Neural cell (in vitro differentiated cells): ENCODE results near the gene GTF2IRD1. TPM values are rescaled to one million over a fixed set of nuclear protein-coding genes. Genes with fewer than 3 reads are reported as not detected.

ENCODE experiments used
- H2AFZ ChIP-seq: fragments of 200-600, 300-800 bp; sonication (generic), shearing (Covaris generic); 2 replicates; pipeline ENCODE4 v1.6.0; 2014; ENCODE audit warnings: low read depth, mild to moderate bottlenecking, antibody characterized with exemption, low read length, moderate library complexity
- H3F3A ChIP-seq: fragments of 200-600 bp; shearing (Covaris generic); 2 replicates; pipeline ENCODE4 v1.6.1; 2016; ENCODE audit warnings: mild to moderate bottlenecking, moderate library complexity, mixed read lengths, antibody characterized with exemption, low read length; ENCODE audit not compliant: insufficient read depth, poor library complexity, severe bottlenecking
- H3K27ac ChIP-seq: fragments of 200-600, 300-800 bp; sonication (generic), shearing (Covaris generic); 2 replicates; pipeline ENCODE4 v1.5.1; 2014; ENCODE audit warnings: mild to moderate bottlenecking, low read length, moderate library complexity
- H3K27me3 ChIP-seq: fragments of 300-800, 200-600 bp; sonication (generic), shearing (Covaris generic); 2 replicates; pipeline ENCODE4 v1.6.0; 2014; ENCODE audit warnings: mild to moderate bottlenecking, low read depth, low read length, moderate library complexity; ENCODE audit not compliant: insufficient read depth
- H3K36me3 ChIP-seq: fragments of 300-800, 200-600 bp; sonication (generic), shearing (Covaris generic); 2 replicates; pipeline ENCODE4 v1.5.1; 2014; ENCODE audit warnings: mild to moderate bottlenecking, antibody characterized with exemption, low read length, moderate library complexity; ENCODE audit not compliant: insufficient read depth
- H3K4me2 ChIP-seq: fragments of 300-800, 200-600 bp; sonication (generic), shearing (Covaris generic); 2 replicates; pipeline ENCODE4 v1.6.0; 2014; ENCODE audit warnings: mild to moderate bottlenecking, low read length
- H3K4me3 ChIP-seq: fragments of 300-800, 200-600 bp; sonication (generic), shearing (Covaris generic); 2 replicates; pipeline ENCODE4 v1.5.1; 2014; ENCODE audit warnings: mild to moderate bottlenecking, low read length, moderate library complexity
- H3K79me2 ChIP-seq: fragments of 200-600 bp; shearing (Covaris generic); replicated peaks from 2 replicates; pipeline ENCODE4 v1.6.0; 2014; ENCODE audit warnings: mild to moderate bottlenecking, low read length, moderate library complexity; ENCODE audit not compliant: insufficient read depth
- H3K9ac ChIP-seq: fragments of 300-800, 200-600 bp; sonication (generic), shearing (Covaris generic); 2 replicates; pipeline ENCODE4 v1.6.1; 2016; ENCODE audit warnings: mild to moderate bottlenecking, low read length, mixed read lengths
- H3K9me2 ChIP-seq: fragments of 200-600 bp; shearing (Covaris generic); 2 replicates; pipeline ENCODE4 v1.6.1; 2016; ENCODE audit warnings: mild to moderate bottlenecking, low read length, mixed read lengths; ENCODE audit not compliant: insufficient read depth
- H3K9me3 ChIP-seq: fragments of 200-600, 300-800 bp; sonication (generic), shearing (Covaris generic); 2 replicates; pipeline ENCODE4 v1.6.1; 2016; ENCODE audit warnings: mild to moderate bottlenecking, mixed run types, low read length, moderate library complexity, mixed read lengths
- H4K20me1 ChIP-seq: fragments of 200-600 bp; shearing (Covaris generic); 2 replicates; pipeline ENCODE4 v1.6.1; 2016; ENCODE audit warnings: mild to moderate bottlenecking, mixed run types; ENCODE audit not compliant: insufficient read depth
- EP300 ChIP-seq: fragments of 450-650 bp; conservative IDR thresholded peaks from 2 replicates; pipeline ENCODE4 v1.6.1; 2014; ENCODE audit warnings: antibody characterized with exemption, mild to moderate bottlenecking, moderate library complexity; ENCODE audit not compliant: poor library complexity, severe bottlenecking
- EZH2 ChIP-seq: fragments of 200-600, 300-800 bp; shearing (Covaris generic), sonication (generic); IDR thresholded peaks from 2 replicates; pipeline ENCODE4 v1.6.1; 2014; ENCODE audit warnings: antibody characterized with exemption, low read length, borderline replicate concordance, mild to moderate bottlenecking; ENCODE audit not compliant: insufficient read depth, poor library complexity, severe bottlenecking
- MXI1 ChIP-seq: fragments of 450-650 bp; conservative IDR thresholded peaks from 2 replicates; pipeline ENCODE4 v1.6.1; 2014; ENCODE audit warnings: antibody characterized with exemption, mild to moderate bottlenecking; ENCODE audit not compliant: poor library complexity, severe bottlenecking
- POLR2AphosphoS5 ChIP-seq: IDR thresholded peaks from 2 replicates; pipeline ENCODE4 v1.6.1; 2012
- RAD21 ChIP-seq: fragments of 450-650 bp; conservative IDR thresholded peaks from 2 replicates; pipeline ENCODE4 v1.6.1; 2014; ENCODE audit warnings: antibody characterized with exemption, mild to moderate bottlenecking, moderate library complexity
- REST ChIP-seq: IDR thresholded peaks from 2 replicates; pipeline ENCODE4 v1.6.1; 2012; ENCODE audit warnings: borderline replicate concordance
- SMC3 ChIP-seq: fragments of 450-650 bp; conservative IDR thresholded peaks from 2 replicates; pipeline ENCODE4 v1.6.1; 2014; ENCODE audit warnings: antibody characterized with exemption, mild to moderate bottlenecking, moderate library complexity; ENCODE audit not compliant: poor library complexity
- TAF1 ChIP-seq: IDR thresholded peaks from 2 replicates; pipeline ENCODE4 v1.6.1; 2012; ENCODE audit warnings: low read depth
- polyA plus RNA-seq: library from polyadenylated mRNA; depleted of rRNA; stranded (reverse); fragments of >200 nt; gene quantifications from 2 replicates; pipeline ENCODE4 v1.2.3, GENCODE V29; 2014
- TF ChIP-seq, protein P1 (sequence below): fragments of 450-650 bp; IDR thresholded peaks from 2 replicates; pipeline ENCODE4 v1.5.1; 2014; ENCODE audit warnings: antibody characterized with exemption, mild to moderate bottlenecking, moderate library complexity; ENCODE audit not compliant: poor library complexity, severe bottlenecking

Gene GTF2IRD1
- polyA plus RNA-seq, 1 donor from 2014 or later = 31.9 TPM

DNA sequence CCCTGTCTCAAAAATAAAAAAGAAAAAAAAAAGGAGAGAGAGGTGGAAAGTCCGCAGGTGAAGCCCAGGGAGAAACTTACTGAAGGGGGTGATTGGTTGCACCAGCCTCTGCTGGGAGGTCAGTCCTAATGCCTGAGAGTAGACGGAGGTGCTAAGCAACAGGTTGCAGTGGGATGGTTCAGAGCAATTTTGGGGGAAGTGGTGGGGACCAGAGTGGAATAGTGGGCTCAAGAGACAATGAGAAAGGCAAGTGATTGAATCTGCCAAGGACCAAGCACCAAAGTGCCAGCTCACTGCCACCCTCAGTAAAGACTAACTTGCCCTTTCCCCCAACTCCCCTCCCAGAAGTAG, 113.6 kb downstream of the GTF2IRD1 start:
- no peak overlapping the region for H3K27ac ChIP-seq
- no peak overlapping the region for H2AFZ ChIP-seq
- no peaks in the 10 kb centered on the region for H3K9me2 ChIP-seq
- TF ChIP-seq EZH2 (no peak), RAD21 (no peak), POLR2AphosphoS5 (no peak), TAF1 (no peak), REST (no peak), MXI1 (no peak), EP300 (no peak), SMC3 (no peak)
- TF ChIP-seq, protein P1, sequence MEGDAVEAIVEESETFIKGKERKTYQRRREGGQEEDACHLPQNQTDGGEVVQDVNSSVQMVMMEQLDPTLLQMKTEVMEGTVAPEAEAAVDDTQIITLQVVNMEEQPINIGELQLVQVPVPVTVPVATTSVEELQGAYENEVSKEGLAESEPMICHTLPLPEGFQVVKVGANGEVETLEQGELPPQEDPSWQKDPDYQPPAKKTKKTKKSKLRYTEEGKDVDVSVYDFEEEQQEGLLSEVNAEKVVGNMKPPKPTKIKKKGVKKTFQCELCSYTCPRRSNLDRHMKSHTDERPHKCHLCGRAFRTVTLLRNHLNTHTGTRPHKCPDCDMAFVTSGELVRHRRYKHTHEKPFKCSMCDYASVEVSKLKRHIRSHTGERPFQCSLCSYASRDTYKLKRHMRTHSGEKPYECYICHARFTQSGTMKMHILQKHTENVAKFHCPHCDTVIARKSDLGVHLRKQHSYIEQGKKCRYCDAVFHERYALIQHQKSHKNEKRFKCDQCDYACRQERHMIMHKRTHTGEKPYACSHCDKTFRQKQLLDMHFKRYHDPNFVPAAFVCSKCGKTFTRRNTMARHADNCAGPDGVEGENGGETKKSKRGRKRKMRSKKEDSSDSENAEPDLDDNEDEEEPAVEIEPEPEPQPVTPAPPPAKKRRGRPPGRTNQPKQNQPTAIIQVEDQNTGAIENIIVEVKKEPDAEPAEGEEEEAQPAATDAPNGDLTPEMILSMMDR = no peak
- H3K9ac ChIP-seq = no peak overlapping the region
- no peaks in the 10 kb centered on the region for H3K9me3 ChIP-seq
- no peak overlapping the region for H3K4me3 ChIP-seq
- no peaks in the 10 kb centered on the region for H3K79me2 ChIP-seq
- H3K4me2 ChIP-seq = no peak overlapping the region
- no peaks in the 10 kb centered on the region for H3F3A ChIP-seq
- H4K20me1 ChIP-seq = no peaks in the 10 kb centered on the region
- no peaks in the 10 kb centered on the region for H3K27me3 ChIP-seq
- no peaks in the 10 kb centered on the region for H3K36me3 ChIP-seq

- no peaks in the 10 kb centered on the region for H4K20me1 ChIP-seq
- no peak overlapping the region for H3K4me2 ChIP-seq
- H3K27ac ChIP-seq = no peak overlapping the region
- no peaks in the 10 kb centered on the region for H3K27me3 ChIP-seq
- H3K9ac ChIP-seq = no peak overlapping the region
- no peak overlapping the region for H3K4me3 ChIP-seq
- no peaks in the 10 kb centered on the region for H3K36me3 ChIP-seq
- no peaks in the 10 kb centered on the region for H3K9me2 ChIP-seq
- no peak overlapping the region for H2AFZ ChIP-seq
- H3K9me3 ChIP-seq = no peaks in the 10 kb centered on the region
- H3K79me2 ChIP-seq = no peaks in the 10 kb centered on the region
- H3F3A ChIP-seq = no peaks in the 10 kb centered on the region
- TF ChIP-seq EZH2 = no peak
- TF ChIP-seq SMC3 = no peak
- TF ChIP-seq, protein P1 = no peak
- no peak for TF ChIP-seq REST
These were observed 115.0 kb downstream of the GTF2IRD1 start for GRCh38 chr7:74568658-74569057.
